Measurements from ENCODE around the gene FOXL1.

Gene FOXL1

DNA sequence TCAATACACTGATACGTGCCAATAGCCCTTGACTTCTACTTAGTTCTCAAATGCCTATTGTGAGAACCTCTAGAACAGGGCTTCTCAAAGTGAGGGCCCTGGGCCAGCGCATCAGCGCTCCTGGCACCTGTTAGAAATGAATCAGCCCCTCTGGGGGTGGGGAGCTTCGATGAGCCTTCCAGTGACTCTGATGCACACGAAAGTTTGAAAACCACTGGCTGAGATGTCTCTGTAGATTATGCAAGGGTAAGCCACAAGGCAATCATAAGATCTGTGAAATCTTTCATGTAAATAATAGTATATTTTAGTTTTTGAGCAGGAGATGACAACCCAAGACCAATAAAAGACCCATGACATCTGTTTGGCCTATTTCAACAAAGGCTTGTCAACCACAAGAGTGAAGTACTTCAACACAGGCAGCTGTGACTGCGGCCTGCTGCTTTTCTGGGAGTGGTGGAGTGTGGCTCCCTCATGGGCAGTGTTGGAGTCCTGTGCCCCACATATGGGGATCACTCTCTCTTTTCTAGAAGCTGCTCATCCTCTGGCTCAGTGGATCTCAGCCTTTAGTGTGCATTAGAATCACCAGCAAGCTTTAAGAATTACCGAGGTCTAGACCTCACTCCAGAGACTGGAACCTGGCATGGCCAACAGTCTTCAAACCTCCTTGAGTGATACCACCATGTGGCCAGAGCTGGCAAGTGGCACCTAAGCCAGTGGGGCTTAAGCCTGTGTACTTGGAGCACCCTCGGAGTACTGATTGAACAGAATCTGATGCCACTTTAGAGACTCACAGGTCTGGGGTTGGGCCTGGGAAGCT, 29.1 kb upstream of the FOXL1 start:
- no peak for DNase-seq (ENCODE audit: low spot score)

DNA sequence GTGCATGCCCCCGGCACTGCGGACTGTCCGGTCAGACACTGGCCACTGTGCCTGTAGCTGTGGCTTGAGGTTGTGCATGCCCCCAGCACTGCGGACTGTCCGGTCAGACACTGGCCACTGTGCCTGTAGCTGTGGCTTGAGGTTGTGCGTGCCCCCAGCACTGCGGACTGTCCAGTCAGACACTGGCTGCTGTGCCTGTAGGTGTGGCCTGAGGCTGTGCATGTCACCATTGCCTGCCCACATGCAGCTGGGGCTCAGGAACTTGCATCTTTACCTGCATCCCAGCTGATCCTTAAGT, 28.5 kb upstream of the FOXL1 start:
- no peak for DNase-seq (ENCODE audit: low spot score)

DNA sequence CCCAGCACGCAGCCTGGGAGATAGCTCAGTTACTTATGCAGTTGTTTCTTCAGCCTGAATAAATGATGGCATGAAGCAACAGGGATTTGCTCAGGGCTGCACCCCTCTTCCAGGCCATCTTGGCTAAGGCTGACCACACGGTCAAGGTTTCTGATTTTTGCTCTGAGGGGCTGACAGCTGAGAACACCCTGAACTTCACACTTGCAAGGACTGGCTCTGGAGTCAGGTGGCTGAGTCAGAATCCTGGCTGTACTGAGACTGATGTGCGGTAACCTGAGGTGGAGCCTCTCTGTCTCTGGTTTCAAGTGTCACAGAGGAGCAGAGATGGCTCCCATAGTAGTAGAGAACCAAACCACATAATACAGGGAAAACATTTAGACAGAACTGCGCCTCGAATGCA, 28.1 kb upstream of the FOXL1 start:
- DNase-seq (ENCODE audit: low spot score): no peak

DNA sequence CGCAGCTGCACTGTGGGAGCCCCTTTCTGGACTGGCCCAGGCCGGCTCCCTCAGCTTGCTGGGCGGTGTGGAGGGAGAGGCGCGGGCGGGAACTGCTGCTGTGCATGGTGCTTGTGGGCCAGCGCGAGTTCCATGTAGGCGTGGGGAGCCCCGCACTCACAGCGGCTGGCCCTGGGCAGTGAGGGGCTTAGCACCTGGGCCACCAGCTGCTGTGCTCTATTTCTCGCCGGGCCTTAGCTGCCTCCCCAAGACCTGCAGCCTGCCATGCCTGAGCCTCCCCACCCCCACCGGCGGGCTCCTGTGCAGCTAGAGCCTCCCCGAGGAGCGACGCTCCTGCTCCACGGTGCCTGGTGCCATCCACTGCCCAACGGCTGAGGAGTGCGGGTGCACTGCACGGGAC, 25.0 kb upstream of the FOXL1 start:
- DNase-seq (ENCODE audit: low spot score): no peak

DNA sequence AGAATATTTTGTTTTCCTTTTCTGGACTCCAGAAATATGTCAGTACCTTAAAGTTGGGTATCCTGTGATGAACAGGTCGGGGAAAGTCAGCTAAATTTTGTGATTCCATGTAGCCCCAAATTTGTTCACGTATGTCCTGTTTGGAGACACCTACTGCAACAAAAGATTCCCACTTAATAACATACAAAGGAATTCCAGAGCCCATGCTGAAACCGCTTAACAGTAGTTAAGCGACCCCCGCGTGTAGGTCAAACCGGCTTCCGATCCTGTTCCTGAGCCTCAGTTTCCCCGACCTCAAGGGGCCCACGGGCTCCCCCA, 23.8 kb upstream of the FOXL1 start:
- no peak for DNase-seq (ENCODE audit: low spot score)

DNA sequence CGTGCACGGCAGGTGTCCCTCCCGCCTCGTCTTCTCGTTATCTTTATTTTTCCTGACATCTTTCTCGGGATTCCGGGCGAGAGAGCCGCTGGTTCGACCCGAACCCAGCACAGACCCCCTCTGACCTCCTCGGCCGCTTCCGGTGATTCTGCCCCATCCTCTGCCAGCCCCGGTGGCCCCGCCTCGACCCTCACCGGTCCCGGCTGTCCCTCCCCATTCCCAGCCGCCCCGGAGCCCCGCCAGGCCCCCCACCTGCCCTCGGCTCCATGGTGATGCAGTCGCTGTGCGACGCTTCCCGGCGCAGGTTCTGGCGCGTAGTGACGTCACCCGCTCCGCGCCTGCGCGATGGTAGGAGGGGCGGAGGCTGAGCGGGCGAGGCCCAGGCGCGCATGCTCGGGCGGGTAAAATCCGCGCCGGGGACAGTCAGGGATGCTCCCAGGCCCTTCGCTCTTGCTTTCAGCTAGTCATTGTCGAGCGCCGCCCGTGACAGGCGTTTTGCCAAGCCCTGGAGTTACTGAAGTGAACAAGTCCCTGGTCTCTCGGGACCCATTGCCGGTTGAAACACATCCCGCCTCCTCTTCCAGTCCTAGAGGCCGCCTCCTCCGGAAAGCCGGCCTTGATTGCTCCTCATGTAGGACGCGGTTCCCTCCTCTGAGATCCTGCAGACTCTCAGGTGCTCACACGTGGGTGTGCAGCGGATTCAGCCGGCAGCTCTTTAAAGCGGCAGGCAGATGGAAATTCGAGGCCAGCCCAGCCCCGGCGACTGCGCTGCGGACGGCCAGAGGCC, 23.2 kb upstream of the FOXL1 start, which contains the start of gene MTHFSD:
MTHFSD (minus strand) TSS at position 319 of the 787 bp plus-strand sequence; CDS start at position 268, 51 bp downstream.
- DNase-seq (ENCODE audit: low spot score): peak; percentile 99

DNA sequence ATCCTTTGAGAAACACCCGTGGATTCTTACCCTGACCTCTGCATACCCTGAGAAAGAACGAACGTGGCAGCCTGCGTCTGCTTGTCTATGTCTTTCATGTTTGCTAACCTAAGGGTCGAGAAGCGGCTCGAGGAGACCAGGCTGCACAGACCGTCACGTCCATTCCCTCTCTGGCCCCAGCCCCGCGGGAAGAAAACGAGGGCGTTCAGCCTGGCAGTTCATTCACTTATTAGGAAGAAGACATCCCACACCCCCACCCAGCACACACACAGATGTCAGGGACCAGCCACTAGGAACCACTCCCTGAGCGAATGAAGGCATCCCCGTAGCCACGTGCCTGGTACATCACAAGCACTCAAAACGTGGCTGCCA, 22.7 kb upstream of the FOXL1 start:
- DNase-seq (ENCODE audit: low spot score): no peak

DNA sequence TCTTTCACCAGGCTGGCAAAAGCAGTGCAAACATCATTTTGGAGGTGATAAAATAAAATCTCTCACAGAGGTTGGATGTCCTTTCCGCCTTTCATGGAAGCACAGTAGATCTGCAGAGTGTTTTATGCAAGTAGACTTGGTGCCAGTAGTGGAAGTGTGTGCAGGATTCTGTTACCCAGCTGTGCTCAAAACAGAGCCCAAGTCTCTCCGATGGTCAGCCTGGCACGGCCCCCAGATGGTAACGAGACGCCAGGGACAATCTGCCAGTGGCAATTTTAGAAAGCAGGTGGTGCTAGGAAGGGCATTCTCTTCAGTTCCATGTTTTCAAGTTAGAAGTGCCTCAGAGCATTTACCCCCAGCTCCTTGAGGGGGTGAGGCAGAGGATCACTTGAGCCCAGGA, 21.8 kb upstream of the FOXL1 start:
- no peak for DNase-seq (ENCODE audit: low spot score)

DNA sequence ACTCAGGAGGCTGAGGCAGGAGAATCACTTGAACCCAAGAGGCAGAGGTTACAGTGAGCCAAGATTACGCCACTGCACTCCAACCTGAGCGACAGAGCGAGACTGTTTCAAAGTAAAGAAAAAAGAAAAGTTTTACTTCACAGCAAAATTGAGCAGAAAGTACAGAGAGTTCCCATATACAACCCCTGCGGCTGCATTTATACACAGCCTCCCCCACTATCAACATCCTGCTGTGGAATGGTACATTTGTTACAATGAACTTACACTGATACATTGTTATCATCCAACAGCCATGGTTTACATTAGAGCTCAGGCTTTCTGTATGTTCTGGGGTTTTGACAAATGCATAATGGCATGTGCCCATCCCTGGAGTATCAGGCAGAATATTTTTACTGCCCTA, 20.8 kb upstream of the FOXL1 start:
- DNase-seq (ENCODE audit: low spot score): no peak

DNA sequence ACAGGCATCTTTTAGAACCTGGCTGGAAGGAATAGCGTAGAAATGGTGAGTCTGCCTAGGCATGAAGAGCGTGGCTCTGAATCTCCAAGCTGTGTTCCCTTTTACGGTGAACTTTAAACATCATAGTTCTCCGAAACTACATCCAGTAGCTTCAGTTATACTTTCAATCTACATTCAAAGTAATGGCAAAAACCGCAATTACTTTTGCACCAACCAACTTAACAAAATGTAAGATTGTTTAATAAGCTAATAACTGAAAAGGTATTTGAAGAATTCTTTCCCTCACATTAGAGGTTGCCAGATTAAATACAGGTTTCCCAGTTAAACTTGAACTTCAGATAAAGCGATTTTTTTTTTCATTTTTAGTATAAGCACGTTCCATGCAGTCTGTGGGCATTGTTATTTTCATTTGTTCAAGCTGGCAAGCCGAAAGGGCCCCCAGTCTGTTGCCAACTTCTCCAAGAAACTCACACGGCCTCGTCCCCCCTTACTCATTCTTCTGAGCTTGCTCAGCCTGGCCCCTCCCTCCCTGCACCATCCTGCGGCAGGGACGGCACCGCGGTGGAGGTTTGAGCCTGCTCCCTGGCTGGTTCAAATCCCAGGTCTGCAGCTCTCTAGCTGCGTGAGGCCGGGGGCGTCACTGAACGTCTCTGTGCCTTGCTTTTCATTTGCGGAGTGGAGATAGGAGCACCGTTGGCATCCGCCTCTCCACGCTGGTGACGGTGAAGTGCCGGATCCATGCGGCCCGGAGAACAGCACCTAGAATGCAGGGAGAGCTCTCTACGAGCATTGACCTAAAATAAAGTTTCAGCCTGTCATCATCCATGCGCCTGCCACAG, 19.8 kb upstream of the FOXL1 start:
- DNase-seq (ENCODE audit: low spot score): no peak

DNA sequence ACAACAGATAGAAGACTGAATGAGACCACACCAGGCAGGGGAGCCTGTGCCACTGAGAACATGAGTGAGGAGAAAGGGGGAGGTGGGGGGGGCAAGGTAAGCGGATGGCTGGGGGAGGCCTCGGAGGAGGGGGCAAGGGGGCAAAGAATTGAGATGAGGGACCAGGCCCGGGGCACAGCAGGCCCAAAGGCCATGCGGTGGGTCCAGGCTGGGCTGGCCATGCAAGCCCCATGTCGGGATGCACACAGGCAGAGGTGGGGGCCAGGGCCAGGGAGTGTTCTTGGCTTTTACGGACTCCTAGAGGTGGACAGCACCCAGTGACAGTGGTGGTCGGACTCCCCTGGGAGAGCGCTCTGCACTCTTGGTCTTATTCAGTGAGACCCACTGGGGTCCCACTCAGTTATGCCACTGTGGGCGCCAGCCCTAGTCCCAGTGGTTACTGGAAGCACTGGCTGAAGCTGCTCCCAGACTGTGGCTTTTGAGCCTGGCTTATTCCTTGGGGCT, 18.5 kb upstream of the FOXL1 start:
- no peak for DNase-seq (ENCODE audit: low spot score)

DNA sequence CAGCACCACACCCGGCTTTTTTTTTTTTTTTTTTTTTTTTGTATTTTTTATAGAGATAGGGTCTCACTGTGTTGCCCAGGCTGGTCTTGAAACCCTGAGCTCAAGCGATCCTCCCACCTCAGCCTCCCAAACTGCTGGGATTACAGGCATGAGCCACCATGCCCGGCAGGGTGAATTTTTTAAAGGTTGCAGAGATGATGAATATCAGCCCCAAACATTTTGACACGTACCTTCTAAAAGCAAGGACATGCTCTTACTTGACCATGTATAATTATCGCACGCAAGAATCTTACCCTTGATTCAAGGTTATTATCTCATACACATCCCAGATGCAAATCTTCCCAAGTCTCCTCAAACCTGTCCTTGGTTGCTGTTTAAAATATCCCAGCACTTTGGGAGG, 16.0 kb upstream of the FOXL1 start:
- no peak for DNase-seq (ENCODE audit: low spot score)

DNA sequence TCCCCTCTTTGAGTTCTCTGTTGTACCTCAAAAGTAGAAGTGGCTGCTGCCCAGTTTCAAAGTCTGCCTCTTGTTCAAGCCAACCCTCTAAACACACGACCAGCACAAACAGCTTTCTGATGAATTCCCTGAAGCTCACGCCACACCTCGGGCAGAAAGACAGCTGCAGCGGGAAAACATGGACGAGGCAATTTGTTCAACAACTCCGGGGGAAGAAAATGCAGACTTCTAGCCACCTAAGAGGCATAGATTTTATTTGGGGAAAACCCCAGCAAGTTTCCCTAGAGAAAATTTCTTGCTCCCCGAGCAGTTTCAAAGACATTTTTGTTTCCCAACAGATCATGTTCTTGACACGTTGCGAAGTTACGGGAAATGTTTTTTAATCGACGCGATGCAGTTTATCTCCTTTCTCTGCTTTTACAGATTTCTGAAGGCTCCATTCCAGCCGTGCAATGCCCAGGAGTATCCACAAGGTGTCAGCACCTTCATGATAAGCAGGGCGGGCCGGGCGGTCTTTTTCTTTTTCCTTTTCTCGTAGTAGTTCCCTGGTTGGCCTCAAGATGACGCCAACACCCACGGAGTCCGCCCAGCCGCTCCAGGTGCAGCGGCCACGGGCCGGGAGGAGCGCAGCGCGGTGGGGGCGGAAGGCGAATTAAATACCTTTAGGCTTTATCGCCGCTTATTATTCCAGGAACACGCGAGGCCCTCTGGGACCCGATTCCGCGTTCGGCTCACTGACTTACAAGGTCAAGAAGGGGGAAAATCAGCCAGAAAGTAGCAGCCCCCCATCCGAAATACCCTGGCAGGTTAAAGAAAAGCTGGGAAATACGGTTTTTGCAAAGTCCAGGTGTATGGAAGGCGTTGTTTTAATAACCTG, 14.6 kb upstream of the FOXL1 start:
- DNase-seq (ENCODE audit: low spot score): peak; percentile 86

DNA sequence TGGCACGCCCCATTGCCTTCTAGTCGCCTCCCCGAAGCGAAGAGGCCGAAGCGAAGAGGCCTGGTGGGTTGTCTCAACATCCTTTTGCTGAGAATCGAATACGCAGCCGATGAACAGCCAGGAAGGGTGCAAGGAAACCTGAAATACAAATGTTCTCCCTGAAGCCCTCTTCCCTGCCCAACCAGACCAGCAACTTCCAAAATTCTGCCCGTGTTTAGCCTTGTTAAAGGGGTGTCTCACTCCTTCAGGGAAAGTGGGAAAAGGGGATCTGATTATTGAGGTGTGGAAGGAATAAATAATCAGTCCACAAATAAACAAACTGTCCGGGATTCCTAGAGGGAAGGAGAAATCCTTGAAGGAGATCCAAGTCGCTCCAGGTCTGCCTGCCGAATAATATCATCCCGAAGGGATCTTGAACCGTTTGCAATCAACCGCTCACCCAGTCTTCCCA, 13.1 kb upstream of the FOXL1 start:
- DNase-seq (ENCODE audit: low spot score): no peak

DNA sequence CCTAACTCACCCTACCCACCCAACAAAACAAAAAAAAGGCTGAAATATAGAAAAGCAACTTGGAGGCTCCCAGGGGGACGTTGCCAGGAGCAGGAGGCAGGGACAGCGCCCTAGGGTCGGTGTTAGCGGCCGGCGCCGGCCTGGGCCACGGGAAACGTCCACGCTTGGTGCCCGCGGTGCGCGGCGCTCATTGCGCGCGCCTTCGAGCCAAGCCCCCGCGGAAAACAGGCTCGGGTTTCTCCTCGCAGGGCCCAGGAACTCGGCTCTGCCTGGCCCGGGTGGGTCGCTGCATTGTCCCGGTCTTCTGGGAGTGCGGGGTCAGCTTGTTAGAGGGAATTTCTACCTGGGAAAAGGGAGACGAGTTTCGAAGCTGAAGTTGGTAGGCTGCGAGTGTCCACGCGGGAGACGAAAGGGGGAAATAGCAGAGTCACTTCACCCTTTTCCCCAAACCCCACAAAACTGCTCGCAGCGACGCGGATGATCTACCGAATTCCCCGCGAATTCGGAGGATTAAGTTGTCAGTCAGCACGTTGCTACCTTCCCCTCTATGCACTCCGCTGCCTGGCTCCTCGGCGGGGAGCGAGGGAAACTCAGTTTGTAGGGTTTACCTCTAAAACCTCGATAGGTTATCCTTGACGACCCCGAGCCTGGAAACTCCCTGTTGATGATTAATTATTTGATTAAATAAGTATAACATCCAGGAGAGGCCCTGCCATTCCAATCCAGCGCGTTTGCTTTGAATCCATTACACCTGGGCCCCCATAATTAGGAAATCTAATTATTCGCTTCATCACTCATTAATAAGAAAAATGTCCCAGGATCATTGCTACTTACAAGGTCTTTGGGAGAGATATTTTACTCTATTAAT, 12.5 kb upstream of the FOXL1 start:
- DNase-seq (ENCODE audit: low spot score): no peak

DNA sequence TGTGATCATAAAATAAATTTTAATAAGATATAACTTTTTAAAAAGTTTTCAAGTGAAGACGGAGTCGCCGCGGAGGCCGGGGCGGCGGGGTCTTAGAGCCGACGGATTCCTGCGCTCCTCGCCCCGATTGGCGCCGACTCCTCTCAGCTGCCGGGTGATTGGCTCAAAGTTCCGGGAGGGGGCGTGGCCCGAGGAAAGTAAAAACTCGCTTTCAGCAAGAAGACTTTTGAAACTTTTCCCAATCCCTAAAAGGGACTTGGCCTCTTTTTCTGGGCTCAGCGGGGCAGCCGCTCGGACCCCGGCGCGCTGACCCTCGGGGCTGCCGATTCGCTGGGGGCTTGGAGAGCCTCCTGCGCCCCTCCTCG, 11.8 kb upstream of the FOXL1 start, which contains the start of gene FOXC2:
FOXC2 (plus strand) TSS at position 229 of the 365 bp plus-strand sequence. CDS start 507 bp downstream, outside the sequence.
- no peak for DNase-seq (ENCODE audit: low spot score)

DNA sequence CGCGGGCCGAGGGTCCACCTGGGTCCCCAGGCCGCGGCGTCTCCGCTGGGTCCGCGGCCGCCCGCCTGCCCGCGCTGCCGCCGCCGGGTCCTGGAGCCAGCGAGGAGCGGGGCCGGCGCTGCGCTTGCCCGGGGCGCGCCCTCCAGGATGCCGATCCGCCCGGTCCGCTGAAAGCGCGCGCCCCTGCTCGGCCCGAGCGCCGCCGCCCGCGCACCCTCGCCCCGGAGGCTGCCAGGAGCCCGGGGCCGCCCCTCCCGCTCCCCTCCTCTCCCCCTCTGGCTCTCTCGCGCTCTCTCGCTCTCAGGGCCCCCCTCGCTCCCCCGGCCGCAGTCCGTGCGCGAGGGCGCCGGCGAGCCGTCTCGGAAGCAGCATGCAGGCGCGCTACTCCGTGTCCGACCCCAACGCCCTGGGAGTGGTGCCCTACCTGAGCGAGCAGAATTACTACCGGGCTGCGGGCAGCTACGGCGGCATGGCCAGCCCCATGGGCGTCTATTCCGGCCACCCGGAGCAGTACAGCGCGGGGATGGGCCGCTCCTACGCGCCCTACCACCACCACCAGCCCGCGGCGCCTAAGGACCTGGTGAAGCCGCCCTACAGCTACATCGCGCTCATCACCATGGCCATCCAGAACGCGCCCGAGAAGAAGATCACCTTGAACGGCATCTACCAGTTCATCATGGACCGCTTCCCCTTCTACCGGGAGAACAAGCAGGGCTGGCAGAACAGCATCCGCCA, 11.2 kb upstream of the FOXL1 start:
- no peak for DNase-seq (ENCODE audit: low spot score)

DNA sequence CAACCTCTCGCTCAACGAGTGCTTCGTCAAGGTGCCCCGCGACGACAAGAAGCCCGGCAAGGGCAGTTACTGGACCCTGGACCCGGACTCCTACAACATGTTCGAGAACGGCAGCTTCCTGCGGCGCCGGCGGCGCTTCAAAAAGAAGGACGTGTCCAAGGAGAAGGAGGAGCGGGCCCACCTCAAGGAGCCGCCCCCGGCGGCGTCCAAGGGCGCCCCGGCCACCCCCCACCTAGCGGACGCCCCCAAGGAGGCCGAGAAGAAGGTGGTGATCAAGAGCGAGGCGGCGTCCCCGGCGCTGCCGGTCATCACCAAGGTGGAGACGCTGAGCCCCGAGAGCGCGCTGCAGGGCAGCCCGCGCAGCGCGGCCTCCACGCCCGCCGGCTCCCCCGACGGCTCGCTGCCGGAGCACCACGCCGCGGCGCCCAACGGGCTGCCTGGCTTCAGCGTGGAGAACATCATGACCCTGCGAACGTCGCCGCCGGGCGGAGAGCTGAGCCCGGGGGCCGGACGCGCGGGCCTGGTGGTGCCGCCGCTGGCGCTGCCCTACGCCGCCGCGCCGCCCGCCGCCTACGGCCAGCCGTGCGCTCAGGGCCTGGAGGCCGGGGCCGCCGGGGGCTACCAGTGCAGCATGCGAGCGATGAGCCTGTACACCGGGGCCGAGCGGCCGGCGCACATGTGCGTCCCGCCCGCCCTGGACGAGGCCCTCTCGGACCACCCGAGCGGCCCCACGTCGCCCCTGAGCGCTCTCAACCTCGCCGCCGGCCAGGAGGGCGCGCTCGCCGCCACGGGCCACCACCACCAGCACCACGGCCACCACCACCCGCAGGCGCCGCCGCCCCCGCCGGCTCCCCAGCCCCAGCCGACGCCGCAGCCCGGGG, 10.4 kb upstream of the FOXL1 start:
- DNase-seq (ENCODE audit: low spot score): no peak
